CD4-positive, alpha-beta T cell treated with Interleukin-6 at 100 ng/mL for 8 hours (primary cell): Measurements from ENCODE around the gene UPK3BL1.
"Not testable (repeated sequence)": the region's sequence is repeated elsewhere in the genome, so short reads cannot be mapped to it uniquely, and the experiment has no call there.

Source experiments
- DNase-seq: peaks from one replicate; pipeline ENCODE4 v3.0.0-alpha.2; 2020; ENCODE audit warnings: mixed read lengths, low spot score

The UPK3BL1 gene

DNA sequence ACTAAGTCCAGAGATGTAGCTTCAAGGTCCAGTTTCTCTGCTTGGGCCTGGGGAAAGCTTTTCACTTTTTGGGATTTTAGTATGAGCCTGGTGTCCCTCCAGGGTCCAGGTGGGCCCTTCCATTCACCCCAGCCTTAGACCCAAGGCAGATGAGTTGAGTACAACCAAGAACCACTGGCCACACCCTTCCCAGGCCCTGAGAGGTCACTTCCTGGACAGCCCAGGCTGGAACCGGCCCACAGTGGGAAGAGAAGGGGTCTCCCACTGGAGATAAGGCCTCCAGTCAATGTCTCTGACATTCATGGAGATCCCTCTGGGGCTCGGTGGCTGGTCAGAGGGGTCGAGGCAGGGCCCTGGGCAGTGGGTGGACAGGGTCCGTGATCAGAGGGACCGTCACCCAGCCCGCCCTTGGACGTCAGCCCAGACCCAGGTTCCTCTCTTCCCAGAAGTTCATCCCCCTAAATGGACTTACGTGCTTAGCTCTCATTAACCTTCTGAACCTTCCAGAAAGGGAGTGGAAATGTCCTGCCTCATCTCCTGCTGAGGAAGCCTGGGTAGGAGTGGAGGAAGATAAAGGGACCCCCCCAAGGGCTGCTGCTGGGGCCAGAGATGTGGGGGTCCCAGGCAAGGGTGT is 15.2 kb downstream of the UPK3BL1 start:
- DNase-seq: not testable (repeated sequence)

DNA sequence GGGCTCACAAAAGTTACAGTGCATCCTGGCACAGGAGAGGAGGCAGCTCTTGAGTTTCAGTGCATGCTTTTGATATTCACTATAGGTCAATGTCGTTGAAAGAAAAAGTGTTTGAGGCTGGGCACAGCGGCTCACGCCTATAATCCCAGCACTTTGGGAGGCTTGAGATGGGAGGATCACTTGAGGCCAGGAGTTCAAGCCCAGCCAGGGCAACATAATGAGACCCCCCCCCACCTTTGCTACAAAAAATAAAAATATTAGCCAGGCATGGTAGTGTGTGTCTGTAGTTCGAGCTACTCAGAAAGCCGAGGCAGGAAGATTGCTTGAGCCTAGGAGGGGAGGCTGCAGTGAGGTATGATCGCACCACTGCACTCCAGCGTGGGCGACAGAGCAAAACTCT is 24.5 kb downstream of the UPK3BL1 start:
- not testable (repeated sequence) for DNase-seq

DNA sequence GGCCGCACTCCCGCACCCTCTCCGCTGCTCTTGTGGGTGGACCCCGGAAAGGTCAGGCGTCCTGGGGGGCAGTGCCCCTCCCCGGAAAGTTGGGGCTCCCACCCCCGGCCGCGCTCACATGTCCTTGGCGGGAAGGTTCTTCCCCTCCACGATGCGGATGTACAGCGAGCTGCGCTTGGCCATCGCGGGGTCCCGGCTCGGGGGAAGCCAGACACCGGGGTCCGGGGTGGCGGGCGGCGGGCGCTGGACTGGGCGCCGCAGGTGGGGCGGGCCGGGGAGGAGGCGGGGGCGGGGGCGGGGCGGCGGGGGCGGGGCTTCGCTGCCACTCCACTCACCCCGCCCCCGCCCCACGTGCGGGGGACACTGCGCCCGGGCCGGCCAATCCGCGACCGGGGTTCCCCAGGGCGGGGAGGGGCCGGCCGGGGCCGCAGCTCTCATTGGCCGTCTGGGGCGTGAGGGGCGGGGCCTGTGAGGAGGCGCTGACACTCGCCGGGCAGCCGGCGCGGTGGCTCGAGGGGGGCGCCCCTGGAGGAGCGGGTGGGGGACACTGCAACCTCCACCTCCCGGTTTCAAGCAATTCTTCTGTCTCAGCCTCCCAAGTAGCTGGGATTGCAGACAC is 26.0 kb downstream of the UPK3BL1 start, which contains the start of gene RASA4:
Gene RASA4 (minus strand): TSS at position 250 of the 619 bp plus-strand sequence. CDS start 67 bp downstream, at position 183.
- DNase-seq: peak; percentile 3

DNA sequence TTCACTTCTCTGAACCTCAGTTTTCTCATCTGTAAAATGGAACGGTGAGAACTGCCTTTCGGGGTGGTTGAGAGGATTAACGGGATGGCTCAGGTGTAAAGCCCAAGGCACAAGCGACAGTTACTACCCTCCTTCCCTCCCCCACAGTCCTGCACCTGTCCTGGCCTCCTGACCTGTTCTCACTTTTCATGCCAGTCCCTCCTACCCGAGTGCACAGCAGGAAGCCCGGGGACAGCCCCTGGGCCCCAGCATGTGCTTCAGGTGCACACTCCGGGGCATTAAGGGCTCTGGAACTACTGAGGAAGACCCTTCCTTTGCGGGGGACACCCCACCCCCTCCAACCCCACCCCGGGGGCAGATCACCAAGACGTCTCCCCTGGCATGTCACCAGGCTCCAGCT is 26.7 kb downstream of the UPK3BL1 start:
- DNase-seq: not testable (repeated sequence)

GRCh38 chr7:102614873-102615272 is 27.7 kb downstream of the UPK3BL1 start:
- not testable (repeated sequence) for DNase-seq

DNA sequence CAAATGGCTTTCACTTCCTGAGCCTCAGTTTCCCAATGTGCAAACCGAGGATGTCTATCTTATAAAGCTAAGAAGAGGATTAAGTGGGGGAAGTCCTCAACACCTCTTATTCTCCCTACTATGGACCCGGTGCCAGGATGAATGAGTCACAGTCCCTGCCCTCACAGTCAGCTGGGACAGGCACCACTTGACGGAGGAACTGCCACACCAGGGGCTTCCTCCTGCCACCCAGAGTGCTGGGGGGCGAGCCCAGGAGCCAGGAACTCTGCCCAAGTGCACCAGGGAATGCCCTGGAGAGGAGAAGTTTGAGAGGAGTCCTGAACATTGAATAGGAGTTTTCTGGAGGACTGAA is 28.3 kb downstream of the UPK3BL1 start:
- DNase-seq: not testable (repeated sequence)

DNA sequence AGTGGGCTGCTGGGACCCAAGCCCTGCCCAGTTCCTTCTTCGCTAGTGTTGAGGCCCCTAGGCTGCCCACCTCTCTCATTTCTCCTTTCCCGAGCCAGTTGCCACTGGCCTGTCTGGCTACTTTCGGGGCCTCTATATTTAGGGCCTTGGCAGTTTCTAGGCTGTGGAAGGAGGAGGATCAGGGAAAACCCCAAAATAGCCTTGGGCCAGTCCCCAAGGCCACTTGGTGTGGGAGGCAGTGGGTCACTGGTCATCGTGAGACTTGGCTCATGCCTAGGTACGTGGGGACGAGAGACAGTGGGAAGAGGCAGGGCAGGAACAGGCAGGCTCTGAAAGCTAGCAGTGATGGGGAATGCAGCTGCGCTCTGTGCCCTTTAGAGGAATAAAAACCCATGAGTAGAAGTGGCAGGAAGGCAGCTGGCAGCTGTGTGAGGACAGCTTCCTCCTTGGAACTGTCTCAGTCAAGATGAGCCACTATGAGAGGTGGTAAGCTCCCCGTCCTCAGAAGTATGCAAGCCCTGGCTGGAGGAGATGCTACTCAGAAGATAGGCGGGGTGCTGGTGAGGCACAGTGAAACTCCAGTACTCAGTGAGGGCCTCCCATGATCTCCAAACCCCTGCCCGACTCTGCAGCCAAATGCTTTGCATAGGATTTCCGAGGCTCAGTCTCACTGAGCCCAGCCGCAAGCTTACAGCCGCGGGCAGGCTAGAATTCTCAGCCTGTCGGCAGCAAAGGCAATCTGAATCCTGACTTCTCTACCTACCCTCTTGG is 28.8 kb downstream of the UPK3BL1 start:
- DNase-seq: not testable (repeated sequence)

GRCh38 chr7:102611675-102612325 is 30.8 kb downstream of the UPK3BL1 start:
- peak; percentile 2 for DNase-seq

DNA sequence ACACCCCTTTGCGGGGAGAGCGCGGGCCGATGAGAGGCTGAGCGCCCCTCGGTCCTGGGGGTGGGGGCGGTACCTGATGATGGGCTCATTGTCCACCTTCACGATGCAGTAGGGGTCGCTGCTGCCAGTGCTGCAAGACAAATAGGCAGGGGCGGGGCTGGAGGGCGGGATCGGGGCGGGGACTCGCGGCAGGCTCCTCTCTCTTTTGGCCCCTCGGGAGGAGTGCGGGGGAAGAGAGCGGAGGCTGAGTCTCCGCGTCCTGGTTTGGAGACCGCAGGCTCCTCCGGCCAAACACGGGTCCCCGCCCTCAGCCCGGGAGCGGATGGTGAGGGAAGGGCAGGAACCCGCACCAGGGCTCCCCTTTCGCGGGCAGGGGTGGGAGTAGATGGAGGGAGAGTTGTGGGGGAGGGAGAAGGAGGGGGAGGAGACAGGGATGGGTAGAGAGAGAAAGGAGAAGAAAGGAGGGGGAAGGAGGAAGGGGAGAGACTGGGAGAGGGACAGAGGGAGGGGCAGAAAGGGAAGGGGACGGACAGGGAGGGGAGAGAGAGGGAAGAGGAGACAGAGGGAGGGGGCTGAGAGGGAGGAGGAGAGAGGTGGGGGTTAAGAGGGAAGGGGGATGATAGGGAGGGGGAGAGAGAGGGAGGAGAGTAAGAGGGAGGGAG is 31.4 kb downstream of the UPK3BL1 start:
- not testable (repeated sequence) for DNase-seq

DNA sequence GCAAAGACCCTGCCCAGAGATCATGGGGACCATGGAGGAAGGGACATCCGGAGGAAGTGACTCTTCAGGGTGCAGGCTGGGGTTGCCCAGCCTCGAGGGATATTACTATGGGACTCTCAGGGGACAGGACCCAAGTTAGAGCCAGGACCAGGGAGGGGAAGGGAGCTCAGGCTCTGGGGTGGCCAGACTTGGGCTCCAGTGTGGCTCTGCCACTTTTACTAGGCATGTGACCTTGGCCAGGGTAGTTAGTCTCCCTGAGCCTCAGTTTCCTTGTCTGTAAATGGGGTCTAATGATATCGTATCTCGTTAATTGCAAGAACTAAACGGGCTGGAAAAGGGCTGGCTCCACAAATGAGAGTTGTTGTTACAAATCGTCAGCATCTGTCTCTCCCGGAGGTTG is 32.1 kb downstream of the UPK3BL1 start:
- DNase-seq: not testable (repeated sequence)

DNA sequence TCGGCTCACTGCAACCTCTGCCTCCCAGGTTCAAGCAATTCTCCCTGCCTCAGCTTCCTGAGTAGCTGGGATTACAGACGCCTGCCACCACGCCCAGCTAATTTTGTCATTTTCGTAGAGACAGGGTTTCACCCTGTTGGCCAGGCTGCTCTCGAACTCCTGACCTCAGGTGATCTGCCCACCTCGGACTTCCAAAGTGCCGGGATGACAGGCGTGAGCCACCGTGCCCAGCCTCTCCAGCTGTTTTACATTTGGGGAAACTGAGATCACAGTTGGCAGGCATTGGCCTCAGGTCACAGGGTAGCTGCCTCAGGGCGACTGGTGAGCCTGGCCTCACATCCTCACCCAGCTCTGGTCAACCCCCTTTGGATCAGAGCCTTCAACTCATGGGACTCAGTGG is 32.9 kb downstream of the UPK3BL1 start:
- not testable (repeated sequence) for DNase-seq

GRCh38 chr7:102606848-102607247 is 35.7 kb downstream of the UPK3BL1 start:
- DNase-seq: not testable (repeated sequence)

GRCh38 chr7:102604431-102605145 is 38.0 kb downstream of the UPK3BL1 start:
- DNase-seq: not testable (repeated sequence)

DNA sequence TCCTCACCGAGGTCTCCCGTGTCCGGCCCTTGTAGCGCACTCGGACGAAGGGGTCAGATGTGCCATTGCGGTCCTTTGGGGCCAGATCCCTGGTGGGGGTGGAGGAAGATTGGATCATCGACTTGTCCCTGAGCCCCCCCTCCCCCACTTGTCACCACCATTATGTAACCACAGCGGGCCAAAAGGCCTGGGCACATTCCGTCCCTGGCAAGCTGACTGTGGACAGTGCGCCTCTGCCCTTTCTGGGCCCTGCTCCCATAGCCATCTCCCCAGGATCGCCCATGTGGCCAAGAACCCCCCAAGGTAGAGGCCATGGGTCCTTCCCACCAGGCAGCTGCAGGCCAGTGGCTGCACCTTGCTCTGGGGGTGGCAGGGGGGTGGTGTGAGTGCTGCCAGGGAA is 40.3 kb downstream of the UPK3BL1 start:
- not testable (repeated sequence) for DNase-seq

DNA sequence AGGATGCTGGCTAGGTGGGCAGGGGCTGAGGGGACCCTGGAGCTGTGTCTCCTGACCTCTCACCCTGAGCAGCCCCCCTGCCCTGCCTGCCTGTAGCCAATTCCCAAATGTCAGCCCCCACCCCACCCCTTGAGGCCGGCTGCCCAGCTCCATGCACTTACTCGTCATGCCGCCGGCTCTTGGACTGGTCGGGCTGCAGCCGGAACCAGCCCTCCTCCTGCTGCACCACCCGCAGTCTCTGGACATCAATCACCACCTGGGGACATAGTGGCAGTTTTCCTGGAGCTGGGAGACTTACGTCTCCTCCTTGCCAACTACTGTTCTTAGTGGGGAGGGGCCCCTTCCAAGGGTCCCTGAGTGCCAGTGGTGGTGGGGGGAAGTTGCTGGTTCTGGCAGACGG is 42.9 kb downstream of the UPK3BL1 start:
- DNase-seq: not testable (repeated sequence)

DNA sequence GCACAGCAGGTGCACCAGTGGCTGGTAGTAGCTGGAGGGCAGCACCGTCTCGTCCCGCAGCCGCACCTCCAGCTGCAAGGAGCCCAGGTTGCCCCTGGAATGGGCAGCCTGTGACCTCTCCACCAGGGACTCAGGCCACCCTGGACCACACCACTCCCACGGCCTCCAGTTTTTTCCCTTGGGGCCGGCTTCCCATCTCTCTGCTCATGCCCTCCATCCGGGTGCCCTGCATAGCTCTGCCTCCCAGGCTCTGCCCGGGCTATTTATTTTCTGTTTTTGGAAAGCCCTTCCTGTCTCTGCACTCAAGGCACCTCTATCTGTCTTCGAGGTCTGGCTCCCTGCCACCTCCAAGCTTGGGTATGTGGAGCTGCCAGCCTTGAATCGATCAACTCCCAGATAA is 46.6 kb downstream of the UPK3BL1 start:
- not testable (repeated sequence) for DNase-seq

DNA sequence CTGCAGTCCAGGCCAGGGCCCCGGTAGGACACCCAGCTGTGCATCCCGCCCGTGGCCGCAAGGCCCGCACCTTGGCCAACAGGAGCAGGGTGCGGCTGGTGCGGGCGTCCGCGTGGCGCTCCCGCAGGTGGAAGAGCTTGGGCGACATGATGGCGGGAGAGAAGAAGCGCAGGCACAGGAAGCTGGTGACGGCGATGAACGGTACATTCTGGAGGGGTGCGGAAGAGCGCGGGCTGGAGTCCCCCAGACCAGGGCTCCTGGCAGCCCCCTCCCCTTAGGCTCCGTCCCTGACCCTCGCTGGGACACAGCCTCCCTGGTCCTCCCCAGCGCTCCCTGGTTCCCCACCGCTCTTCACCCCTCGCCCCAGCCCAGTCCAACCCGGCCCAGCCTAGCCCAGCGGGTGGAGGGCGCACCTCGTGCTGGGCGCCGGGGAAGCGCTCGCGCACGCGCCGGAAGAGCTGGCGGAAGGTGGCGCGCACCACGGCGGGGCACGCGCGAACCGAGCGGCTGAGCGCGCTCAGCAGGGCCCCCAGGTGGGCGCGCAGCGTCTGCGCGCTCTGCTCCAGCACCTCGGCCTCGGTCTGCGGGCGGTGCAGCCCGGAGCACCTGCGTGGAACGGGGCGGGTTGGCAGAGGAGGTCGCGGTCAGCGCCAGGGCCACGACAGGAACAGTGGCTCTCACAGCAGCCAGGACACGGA is 48.8 kb downstream of the UPK3BL1 start:
- not testable (repeated sequence) for DNase-seq

DNA sequence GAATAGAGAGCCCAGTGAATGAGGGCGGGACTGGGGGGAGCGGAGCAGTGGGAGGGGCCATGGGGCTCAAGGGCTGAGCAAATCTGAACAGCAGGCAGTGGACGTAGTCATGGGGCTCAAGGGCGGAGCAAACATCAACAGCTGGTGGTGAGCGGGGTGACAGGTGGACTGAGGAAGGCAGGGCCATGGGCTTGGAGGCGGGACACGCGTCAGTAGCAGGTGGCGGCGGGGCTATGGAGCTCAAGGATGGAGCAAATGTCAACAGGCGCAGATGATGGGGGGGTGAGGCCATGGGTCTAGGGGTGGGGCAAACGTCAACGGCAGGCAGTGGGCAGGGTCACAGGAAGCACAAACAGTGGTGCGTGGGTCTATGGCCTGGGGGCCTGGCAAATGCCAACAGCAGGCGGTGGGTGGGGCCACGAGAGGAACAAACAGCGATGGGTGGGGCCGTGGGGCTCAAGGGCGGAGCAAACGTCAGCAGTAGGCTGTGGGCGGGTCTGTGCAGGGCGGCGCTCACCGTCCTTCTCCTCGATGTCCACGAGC is 50.0 kb downstream of the UPK3BL1 start:
- not testable (repeated sequence) for DNase-seq

DNA sequence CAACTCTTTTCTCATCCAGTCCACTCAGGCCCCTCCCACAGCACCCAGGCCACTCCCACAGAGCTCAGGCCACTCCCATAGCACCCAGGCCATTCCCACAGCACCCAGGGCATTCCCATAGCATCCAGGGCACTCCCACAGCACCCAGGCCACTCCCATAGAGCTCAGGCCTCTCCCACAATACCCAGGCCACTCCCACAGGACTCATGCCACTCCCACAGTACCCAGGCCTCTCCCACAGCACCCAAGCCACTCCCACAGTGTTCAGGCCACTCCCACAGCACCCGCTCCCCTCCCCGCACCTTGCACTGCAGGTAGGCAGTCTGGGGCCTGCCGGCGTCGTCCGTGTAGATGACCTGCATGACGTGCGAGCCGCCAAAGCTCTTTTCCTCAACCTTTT is 52.7 kb downstream of the UPK3BL1 start:
- DNase-seq: not testable (repeated sequence)
